Naive B cell (primary cell): ENCODE results near the gene CHGA. TPM values are rescaled to one million over a fixed set of nuclear protein-coding genes. Genes with fewer than 3 reads are reported as not detected.

Experiments
- ATAC-seq, 2 donors: fragments of 150-1000 bp; cut with Tn5 transposase; 2 replicates each; pipeline ENCODE4 v1.10.0; 2021; ENCODE audit warnings: low read depth in 2 of 2, mild to moderate bottlenecking in 2 of 2, moderate library complexity in 2 of 2
- DNase-seq: peaks from one replicate; pipeline ENCODE4 v3.0.0; 2022
- H3K27ac Mint-ChIP-seq, 6 donors: one replicate each; pipeline ENCODE4 v1.8.0; 2020 to 2022; ENCODE audit warnings: mild to moderate bottlenecking in 6 of 6, mixed read lengths in 6 of 6, moderate library complexity in 5 of 6, inconsistent platforms in 2 of 6
- H3K27me3 Mint-ChIP-seq, 3 donors: one replicate each; pipeline ENCODE4 v1.8.0; 2021 to 2022; ENCODE audit warnings: mixed read lengths in 3 of 3, mild to moderate bottlenecking in 1 of 3
- H3K36me3 Mint-ChIP-seq, 2 donors: one replicate each; pipeline ENCODE4 v1.8.0; 2020 to 2022; ENCODE audit warnings: mixed read lengths in 2 of 2, inconsistent platforms in 1 of 2, mild to moderate bottlenecking in 1 of 2
- H3K4me1 Mint-ChIP-seq, 3 donors: one replicate each; pipeline ENCODE4 v1.8.0; 2020 to 2022; ENCODE audit warnings: mixed read lengths in 3 of 3, inconsistent platforms in 1 of 3, mild to moderate bottlenecking in 1 of 3, moderate library complexity in 1 of 3
- H3K4me3 Mint-ChIP-seq, 8 donors: one replicate each; pipeline ENCODE4 v1.8.0; 2020 to 2022; ENCODE audit warnings: mild to moderate bottlenecking in 8 of 8, mixed read lengths in 8 of 8, moderate library complexity in 8 of 8, inconsistent platforms in 2 of 8
- H3K9me3 Mint-ChIP-seq, 7 donors: one replicate each; pipeline ENCODE4 v1.8.0; 2020 to 2022; ENCODE audit warnings: mixed read lengths in 7 of 7, mild to moderate bottlenecking in 5 of 7, inconsistent platforms in 2 of 7, moderate library complexity in 1 of 7
- polyA plus RNA-seq, 6 donors: library from polyadenylated mRNA; unstranded; fragments of 300-500 nt; fragmentation: Illumina TruSeq; gene quantifications; one replicate each; pipeline ENCODE4 v1.2.3, GENCODE V29; 2021; ENCODE audit warnings: low read depth in 6 of 6

Gene CHGA, protein sequence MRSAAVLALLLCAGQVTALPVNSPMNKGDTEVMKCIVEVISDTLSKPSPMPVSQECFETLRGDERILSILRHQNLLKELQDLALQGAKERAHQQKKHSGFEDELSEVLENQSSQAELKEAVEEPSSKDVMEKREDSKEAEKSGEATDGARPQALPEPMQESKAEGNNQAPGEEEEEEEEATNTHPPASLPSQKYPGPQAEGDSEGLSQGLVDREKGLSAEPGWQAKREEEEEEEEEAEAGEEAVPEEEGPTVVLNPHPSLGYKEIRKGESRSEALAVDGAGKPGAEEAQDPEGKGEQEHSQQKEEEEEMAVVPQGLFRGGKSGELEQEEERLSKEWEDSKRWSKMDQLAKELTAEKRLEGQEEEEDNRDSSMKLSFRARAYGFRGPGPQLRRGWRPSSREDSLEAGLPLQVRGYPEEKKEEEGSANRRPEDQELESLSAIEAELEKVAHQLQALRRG
- not detected for polyA plus RNA-seq

DNA sequence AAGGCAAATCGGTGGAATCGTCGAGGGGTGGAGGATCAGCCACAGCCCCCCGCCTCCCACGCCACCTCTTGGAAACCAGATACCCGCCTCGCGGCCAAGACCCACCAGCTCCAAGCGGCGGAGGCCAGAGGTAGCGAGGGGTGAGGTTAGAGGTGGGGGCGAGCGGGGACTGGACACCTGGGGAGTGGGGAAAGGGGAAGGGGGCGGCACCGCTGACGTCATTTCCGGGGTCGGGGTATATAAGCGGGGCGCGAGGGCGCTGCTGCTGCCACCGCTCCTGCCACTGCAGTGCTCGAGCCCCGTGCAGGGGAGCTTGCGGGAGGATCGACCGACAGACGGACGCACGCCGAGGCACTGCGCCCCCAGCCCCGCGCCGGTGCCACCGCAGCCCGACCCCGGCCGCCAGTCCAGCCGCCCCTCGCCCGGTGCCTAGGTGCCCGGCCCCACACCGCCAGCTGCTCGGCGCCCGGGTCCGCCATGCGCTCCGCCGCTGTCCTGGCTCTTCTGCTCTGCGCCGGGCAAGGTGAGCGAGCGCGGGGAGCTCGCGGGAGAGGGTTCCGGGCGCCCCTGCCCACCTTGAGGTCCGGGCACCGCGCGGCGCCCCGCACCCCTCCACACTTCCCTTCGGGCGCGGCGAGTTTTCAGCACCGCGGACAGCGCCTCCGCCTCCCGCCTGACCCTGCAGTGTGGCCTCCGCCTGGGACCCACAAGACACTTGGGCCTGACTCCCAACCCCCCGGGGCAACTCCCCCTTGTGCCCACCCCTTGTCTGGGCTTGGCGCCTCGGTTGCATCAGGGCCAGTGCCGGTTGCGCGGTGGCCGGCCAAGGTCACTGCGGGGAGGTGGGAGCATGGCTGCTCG is at the start of gene CHGA:
Gene CHGA (plus strand): TSS at position 268 of the 861 bp plus-strand sequence. CDS start 210 bp downstream, at position 478.
- ATAC-seq: peak; percentile 43 to 52
- Mint-ChIP-seq H3K27me3 (peaks cover 39 to 56% (median 48%) of the 10 kb centered on the region in 3 donors), H3K4me3 (peak within 1 kb of the TSS in 4 of 8 donors; percentile 12 to 47 (median 27)), H3K27ac (peak within 1 kb of the TSS in 1 of 6 donors; percentile 89), H3K4me1 (peaks cover 0 to 18% (median 18%) of the 10 kb centered on the region in 3 donors), H3K9me3 (peaks cover 0 to 6% (median 1%) of the 10 kb centered on the region in 7 donors), H3K36me3 (peaks cover 0 to 8% of the 10 kb centered on the region in 2 donors)
- peak; percentile 17 for DNase-seq

DNA sequence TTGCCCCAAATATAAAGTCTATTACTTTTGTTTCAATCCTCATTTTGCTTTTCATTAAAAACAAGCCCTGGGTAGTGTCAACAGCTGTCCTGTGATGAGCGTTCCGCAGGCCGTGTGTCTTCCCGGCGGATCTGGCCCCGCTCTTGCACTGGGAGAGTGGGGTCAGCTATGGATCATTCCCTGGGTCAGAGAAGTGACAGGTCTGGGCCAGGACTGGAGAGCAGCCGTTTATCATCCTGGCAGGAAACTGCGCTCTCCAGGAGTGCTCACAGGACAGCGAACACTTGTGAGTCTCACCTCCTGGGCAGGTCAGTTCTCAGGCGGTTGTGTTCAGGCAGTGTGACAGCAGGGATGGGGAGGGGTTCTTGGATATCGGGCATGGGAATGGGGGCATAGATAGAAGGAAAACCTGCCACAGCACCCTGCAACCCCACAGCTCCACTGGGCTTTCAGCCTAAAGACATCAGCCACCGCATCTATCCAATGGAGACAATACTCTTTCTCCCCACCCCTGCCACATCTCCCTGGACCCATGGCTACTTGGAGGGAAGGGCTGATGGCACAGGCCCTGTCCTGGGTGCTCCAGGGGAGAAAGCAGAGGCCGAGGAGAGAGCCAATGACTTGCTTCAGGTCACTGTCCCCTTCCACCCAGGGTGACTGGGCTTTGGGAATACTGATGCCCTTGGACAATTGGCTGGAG is 47.8 kb upstream of the CHGA start:
- H3K4me3 Mint-ChIP-seq: no peak overlapping the region
- no peak overlapping the region for H3K27ac Mint-ChIP-seq
- H3K36me3 Mint-ChIP-seq: no peaks in the 10 kb centered on the region
- no peaks in the 10 kb centered on the region for H3K9me3 Mint-ChIP-seq
- H3K27me3 Mint-ChIP-seq: peaks cover 10 to 31% (median 26%) of the 10 kb centered on the region in 3 donors
- DNase-seq (no peak), ATAC-seq (no peak)
- H3K4me1 Mint-ChIP-seq: no peaks in the 10 kb centered on the region

DNA sequence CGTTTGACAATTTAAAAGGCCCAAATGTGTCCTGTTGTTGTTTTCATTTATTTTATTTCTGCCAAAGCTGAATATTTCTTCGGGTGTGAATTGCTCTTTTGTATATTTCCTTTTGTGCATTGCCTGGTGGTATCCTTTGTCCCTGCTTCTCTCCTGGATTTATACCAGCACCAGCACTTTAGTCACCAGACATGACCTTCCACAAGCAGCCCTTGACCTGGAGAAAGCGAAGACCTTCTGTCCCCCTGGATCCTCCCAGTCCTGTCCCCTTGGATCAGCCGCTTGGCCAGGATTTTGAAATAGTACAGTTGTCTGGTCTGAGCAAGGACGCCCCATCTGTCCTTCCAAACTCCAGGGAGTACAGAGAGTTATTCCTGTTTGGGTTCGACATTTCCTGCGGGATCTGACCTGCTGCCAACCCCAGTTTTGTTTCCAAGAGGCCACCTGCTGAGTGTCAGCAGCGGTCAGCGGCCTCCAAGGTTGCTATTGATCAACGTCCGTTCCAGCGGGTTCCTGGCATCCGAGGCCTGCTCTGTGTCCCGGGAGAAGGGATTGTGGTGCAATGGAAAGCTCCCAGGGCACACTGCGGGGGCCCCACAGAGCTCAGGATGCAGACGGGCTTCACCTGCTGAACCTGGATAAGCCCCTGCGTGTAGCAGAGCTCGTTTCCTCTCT is 45.1 kb upstream of the CHGA start:
- H3K4me1 Mint-ChIP-seq: no peaks in the 10 kb centered on the region
- no peak overlapping the region for H3K27ac Mint-ChIP-seq
- H3K4me3 Mint-ChIP-seq: no peak overlapping the region
- peaks cover 0 to 3% (median 0%) of the 10 kb centered on the region in 7 donors for H3K9me3 Mint-ChIP-seq
- DNase-seq (no peak), ATAC-seq (no peak)
- peaks cover 16 to 51% (median 45%) of the 10 kb centered on the region in 3 donors for H3K27me3 Mint-ChIP-seq
- H3K36me3 Mint-ChIP-seq: peaks cover 0 to 7% of the 10 kb centered on the region in 2 donors

DNA sequence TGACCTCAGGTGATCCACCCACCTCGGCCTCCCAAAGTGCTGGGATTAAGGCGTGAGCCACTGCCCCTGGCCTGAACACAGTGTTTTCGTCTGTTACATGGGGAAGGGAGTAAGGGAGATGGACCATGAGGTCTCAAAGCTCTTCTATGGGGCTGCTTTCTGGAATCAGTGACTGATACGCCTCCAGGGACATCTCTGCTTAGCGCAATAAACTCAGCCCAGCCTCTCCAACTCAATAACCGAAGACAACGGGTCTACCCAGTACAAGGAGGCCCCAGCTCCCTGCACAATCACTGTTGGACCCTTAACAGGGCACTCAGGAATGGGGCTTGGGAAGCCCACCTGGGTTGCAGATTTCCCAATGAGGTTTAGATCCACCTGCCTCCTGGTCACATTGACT is 42.6 kb upstream of the CHGA start:
- Mint-ChIP-seq H3K27ac (no peak overlapping the region), H3K36me3 (peaks cover 0 to 12% of the 10 kb centered on the region in 2 donors), H3K27me3 (peaks cover 23 to 56% (median 51%) of the 10 kb centered on the region in 3 donors), H3K9me3 (peaks cover 0 to 4% (median 2%) of the 10 kb centered on the region in 7 donors), H3K4me1 (no peaks in the 10 kb centered on the region), H3K4me3 (no peak overlapping the region)
- ATAC-seq: no peak
- no peak for DNase-seq

DNA sequence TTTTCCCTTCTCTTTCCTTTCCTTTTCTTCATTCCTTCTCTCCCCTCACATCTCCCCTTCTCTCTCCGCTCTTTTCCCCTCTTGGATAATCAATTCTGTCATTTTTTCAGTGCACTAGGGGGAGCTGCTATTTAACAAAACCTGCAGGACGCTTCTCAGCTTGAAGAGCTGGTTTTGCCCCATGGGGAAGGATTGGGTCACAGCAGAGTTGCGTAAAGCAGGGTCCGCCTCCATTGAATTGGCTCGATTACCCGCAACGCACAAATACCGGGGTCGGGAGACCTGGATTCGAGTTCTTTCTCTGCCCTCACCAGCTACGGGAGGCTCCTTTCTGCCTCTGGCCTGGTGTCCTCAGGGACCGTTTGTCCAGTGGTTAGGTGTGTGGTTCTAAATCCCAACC is 42.1 kb upstream of the CHGA start:
- no peak for DNase-seq
- H3K27ac Mint-ChIP-seq: no peak overlapping the region
- no peak for ATAC-seq
- H3K36me3 Mint-ChIP-seq: peaks cover 0 to 15% of the 10 kb centered on the region in 2 donors
- H3K4me3 Mint-ChIP-seq: no peak overlapping the region
- H3K27me3 Mint-ChIP-seq: peaks cover 23 to 61% (median 56%) of the 10 kb centered on the region in 3 donors
- H3K9me3 Mint-ChIP-seq: peaks cover 0 to 4% (median 2%) of the 10 kb centered on the region in 7 donors
- no peaks in the 10 kb centered on the region for H3K4me1 Mint-ChIP-seq

DNA sequence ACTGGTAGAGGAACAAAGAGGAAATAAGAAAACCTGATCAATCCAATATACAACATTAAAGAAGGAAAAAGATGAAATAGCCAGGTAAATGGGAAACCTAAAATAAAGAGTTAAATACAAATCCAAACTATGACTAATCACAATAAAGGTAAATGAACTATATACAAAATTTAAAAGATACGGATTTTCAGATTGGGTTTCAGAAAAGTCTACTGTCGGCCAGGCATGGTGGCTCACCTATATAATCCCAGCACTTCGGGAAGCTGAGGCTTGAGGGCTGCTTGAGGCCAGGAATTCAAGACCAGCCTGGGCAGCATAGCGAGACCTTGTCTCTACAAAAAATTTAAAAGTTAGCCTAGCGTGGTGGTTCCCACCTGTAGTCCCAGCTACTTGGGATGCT is 39.9 kb upstream of the CHGA start:
- no peak for ATAC-seq
- Mint-ChIP-seq H3K36me3 (peaks cover 0 to 15% of the 10 kb centered on the region in 2 donors), H3K9me3 (peaks cover 0 to 12% (median 3%) of the 10 kb centered on the region in 7 donors), H3K27ac (no peak overlapping the region), H3K4me1 (no peaks in the 10 kb centered on the region), H3K4me3 (no peak overlapping the region), H3K27me3 (peaks cover 33 to 52% (median 49%) of the 10 kb centered on the region in 3 donors)
- DNase-seq: no peak

DNA sequence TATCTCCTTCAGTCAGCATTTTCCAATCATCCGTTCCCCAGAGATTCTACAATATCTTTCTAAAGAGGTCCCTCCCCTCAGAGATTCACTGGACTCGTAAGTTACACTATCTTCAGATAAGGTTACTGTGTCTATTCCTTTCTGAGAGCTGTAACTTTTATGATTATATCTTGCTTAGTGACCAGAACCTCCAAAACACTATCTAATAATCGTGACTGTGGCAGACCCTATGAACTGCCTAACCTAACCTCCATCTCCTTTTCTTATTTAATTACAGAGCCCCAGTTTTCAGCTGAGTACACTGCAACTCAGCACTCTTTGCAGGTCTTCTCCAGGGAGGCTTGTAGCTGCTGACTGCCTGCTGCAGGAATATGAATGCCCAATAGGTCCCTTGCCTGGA is 38.5 kb upstream of the CHGA start:
- H3K9me3 Mint-ChIP-seq: peaks cover 0 to 17% (median 3%) of the 10 kb centered on the region in 7 donors
- H3K36me3 Mint-ChIP-seq: peaks cover 0 to 15% of the 10 kb centered on the region in 2 donors
- H3K4me1 Mint-ChIP-seq: no peaks in the 10 kb centered on the region
- no peak overlapping the region for H3K27ac Mint-ChIP-seq
- peaks cover 30 to 60% (median 49%) of the 10 kb centered on the region in 3 donors for H3K27me3 Mint-ChIP-seq
- no peak overlapping the region for H3K4me3 Mint-ChIP-seq
- DNase-seq: no peak
- ATAC-seq: no peak

DNA sequence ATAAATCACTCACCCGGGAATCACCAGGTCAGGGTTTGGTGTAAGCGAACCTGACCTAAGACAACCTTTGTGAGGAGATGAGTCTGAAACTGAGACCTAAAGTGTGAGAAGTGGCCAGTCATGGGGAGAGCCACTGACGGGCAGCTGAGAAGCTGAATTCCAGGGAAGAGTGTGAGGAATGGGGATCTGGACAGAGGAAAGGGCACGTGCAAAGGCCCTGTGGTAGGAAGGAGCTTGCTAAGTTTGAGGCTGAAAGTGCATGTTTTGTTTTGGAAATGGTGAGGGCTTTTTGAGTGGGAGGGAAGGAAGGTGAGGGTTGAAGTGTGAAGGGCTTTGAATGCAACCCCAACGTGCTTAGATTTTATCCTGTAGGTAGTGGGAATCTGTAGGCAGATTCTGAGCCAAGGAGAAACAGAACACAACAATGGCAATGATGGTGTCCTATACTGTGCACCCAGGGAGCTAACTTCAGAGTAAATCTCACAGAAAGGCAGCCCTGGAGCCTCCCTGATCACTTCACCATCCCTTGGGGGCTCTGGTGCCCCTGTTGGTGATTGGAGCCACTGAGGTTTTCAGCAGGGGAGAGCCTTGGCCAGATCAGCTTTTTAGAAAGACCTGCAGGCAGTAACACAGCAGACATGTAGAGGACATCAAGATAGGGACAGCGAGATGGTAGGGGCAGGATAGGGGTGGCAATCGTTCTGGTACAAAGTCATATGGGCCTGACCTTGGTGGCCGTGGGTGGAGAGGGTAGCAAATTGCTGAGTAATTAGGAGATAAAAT is 37.5 kb upstream of the CHGA start:
- Mint-ChIP-seq H3K9me3 (peaks cover 0 to 17% (median 3%) of the 10 kb centered on the region in 7 donors), H3K4me3 (peak overlapping the region in 1 of 8 donors; percentile 23), H3K4me1 (no peaks in the 10 kb centered on the region), H3K27me3 (peaks cover 25 to 58% (median 45%) of the 10 kb centered on the region in 3 donors), H3K27ac (no peak overlapping the region), H3K36me3 (peaks cover 0 to 14% of the 10 kb centered on the region in 2 donors)
- DNase-seq (no peak), ATAC-seq (no peak)

DNA sequence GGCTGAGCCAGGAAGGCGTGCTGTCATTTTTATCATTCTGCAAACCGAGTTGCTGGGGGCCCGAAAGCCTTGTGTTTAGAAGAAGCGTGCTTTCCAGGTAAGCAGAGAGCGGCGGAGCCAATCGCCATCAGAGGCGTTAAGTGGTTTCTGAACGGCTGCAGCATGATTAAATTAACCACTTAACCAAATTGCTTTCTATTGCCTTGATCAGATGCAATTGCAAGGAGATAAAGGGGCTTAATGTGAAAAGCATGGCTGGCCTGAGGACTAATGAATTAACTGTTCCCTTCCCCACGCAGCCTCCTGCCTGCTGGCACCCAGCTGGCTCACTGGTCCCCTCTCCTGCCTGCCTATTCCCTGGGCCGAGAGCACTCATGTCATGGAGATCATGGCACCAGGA is 36.6 kb upstream of the CHGA start:
- peaks cover 0 to 8% of the 10 kb centered on the region in 2 donors for H3K36me3 Mint-ChIP-seq
- H3K27ac Mint-ChIP-seq: no peak overlapping the region
- H3K9me3 Mint-ChIP-seq: peaks cover 0 to 17% (median 6%) of the 10 kb centered on the region in 7 donors
- peaks cover 29 to 49% (median 36%) of the 10 kb centered on the region in 3 donors for H3K27me3 Mint-ChIP-seq
- H3K4me3 Mint-ChIP-seq: no peak overlapping the region
- no peaks in the 10 kb centered on the region for H3K4me1 Mint-ChIP-seq
- DNase-seq (no peak), ATAC-seq (no peak)

DNA sequence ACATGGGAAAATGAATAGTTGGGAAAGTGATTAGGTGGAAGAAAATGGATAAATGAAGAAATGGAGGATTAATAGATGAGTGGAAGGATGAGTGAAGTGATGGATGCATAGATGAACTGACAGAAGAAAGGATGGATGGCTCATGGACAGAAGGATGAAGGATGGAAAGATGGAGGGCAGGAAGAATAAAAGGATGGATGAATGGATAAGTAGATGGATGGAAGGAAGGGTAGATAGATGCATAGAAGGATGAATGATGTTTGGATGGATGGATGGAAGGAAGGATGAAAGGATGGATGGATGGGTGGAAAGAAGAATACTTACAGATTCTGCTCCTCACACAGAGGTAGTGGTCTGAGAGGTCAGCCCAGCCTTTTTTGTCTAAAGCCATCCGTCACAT is 35.8 kb upstream of the CHGA start:
- Mint-ChIP-seq H3K36me3 (peaks cover 0 to 8% of the 10 kb centered on the region in 2 donors), H3K4me1 (no peaks in the 10 kb centered on the region)
- no peak for DNase-seq

DNA sequence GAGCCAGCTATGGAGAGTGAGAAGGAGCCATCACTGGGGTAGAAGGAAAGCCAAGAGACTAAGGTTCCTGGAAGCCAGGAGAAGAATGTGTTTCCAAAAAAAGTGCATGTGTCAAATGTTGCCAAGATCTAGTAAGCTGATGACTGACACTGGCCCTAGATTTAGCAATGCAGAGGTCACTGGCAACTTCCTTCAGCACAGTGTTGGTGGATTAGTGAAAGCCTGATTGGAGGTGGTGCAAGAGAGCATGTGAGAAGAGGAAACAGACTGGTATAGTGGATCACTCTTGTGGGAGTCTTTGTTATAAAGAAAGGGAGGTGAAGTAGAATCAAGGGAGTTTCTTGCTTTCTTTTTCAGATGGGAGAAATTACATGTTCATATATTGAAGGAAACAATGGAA is 34.1 kb upstream of the CHGA start:
- no peak for DNase-seq
- H3K27ac Mint-ChIP-seq: no peak overlapping the region
- H3K36me3 Mint-ChIP-seq: peaks cover 0 to 14% of the 10 kb centered on the region in 2 donors
- H3K9me3 Mint-ChIP-seq: peaks cover 10 to 23% (median 17%) of the 10 kb centered on the region in 7 donors
- no peak for ATAC-seq
- no peaks in the 10 kb centered on the region for H3K4me1 Mint-ChIP-seq
- H3K27me3 Mint-ChIP-seq: peaks cover 29 to 47% (median 34%) of the 10 kb centered on the region in 3 donors
- H3K4me3 Mint-ChIP-seq: no peak overlapping the region

More for the DNA sequence above, 35.8 kb upstream of the CHGA start:
- H3K9me3 Mint-ChIP-seq: peaks cover 2 to 17% (median 6%) of the 10 kb centered on the region in 7 donors
- H3K27ac Mint-ChIP-seq: no peak overlapping the region
- no peak overlapping the region for H3K4me3 Mint-ChIP-seq
- ATAC-seq: no peak
- peaks cover 23 to 41% (median 28%) of the 10 kb centered on the region in 3 donors for H3K27me3 Mint-ChIP-seq
